ENCODE measurements around the gene XIRP1. TPM values are rescaled to one million over a fixed set of nuclear protein-coding genes. Genes with fewer than 3 reads are reported as not detected.

The XIRP1 gene
- total RNA-seq, 4 donors from 2014 or later: 0.06 to 0.07 TPM; not detected in 2

- peaks cover 29 to 43% of the 10 kb centered on the region in 2 donors for H3K4me1 ChIP-seq
- no peak for TF ChIP-seq POLR2A (IDR thresholded peaks at IDR 0.05)
- TF ChIP-seq, protein P1, sequence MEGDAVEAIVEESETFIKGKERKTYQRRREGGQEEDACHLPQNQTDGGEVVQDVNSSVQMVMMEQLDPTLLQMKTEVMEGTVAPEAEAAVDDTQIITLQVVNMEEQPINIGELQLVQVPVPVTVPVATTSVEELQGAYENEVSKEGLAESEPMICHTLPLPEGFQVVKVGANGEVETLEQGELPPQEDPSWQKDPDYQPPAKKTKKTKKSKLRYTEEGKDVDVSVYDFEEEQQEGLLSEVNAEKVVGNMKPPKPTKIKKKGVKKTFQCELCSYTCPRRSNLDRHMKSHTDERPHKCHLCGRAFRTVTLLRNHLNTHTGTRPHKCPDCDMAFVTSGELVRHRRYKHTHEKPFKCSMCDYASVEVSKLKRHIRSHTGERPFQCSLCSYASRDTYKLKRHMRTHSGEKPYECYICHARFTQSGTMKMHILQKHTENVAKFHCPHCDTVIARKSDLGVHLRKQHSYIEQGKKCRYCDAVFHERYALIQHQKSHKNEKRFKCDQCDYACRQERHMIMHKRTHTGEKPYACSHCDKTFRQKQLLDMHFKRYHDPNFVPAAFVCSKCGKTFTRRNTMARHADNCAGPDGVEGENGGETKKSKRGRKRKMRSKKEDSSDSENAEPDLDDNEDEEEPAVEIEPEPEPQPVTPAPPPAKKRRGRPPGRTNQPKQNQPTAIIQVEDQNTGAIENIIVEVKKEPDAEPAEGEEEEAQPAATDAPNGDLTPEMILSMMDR (IDR thresholded peaks at IDR 0.05): no peak
- DNase-seq: no peak
- H3K36me3 ChIP-seq: no peaks in the 10 kb centered on the region
- H3K27ac ChIP-seq: peak overlapping the region; percentile 96 to 99
- no peaks in the 10 kb centered on the region for H3K27me3 ChIP-seq
- H3K4me3 ChIP-seq: no peak overlapping the region
- no peaks in the 10 kb centered on the region for H3K9me3 ChIP-seq
- intact Hi-C loops (cut with DNase I; ENCODE audit: low total_unique reads): no loop called here
These were observed 43.3 kb downstream of the XIRP1 start for GRCh38 chr3:39149059-39149455.

DNA sequence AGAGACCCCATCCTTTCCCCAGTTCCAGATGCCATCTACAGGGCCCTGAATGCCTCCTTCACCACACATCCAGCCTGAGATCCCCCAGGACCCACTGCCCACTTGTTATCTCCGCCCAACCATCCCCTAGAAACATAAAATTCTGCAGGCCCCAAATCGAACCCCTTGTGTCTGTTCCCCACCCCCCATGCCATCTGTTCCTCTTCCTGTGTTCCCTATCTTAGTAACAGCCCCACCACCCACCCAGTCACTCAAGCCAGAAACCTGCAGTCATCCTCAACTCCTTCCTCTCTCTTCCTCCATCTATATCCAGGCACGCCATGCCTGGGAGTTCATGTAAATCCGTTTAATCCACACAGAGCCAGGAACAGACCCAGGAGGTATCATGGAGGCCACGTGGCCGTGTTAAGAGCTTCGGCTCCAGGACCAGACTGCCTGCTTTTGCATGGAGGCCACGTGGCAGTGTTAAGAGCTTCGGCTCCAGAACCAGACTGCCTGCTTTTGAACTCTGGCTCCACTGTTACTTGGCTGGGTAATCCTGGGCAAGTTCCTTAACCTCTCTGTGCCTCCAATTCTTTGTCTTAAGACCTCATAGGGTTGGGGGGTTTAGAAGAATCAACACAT lies 43.8 kb downstream of the XIRP1 start:
- Histone ChIP-seq H3K4me3 (no peak overlapping the region), H3K27me3 (no peaks in the 10 kb centered on the region), H3K4me1 (peaks cover 29 to 43% of the 10 kb centered on the region in 2 donors), H3K9me3 (no peaks in the 10 kb centered on the region), H3K27ac (peak overlapping the region; percentile 96 to 99), H3K36me3 (no peaks in the 10 kb centered on the region)
- no peak for DNase-seq
- no peak for TF ChIP-seq POLR2A (IDR thresholded peaks at IDR 0.05)
- intact Hi-C loops (cut with DNase I; ENCODE audit: low total_unique reads): no loop called here

DNA sequence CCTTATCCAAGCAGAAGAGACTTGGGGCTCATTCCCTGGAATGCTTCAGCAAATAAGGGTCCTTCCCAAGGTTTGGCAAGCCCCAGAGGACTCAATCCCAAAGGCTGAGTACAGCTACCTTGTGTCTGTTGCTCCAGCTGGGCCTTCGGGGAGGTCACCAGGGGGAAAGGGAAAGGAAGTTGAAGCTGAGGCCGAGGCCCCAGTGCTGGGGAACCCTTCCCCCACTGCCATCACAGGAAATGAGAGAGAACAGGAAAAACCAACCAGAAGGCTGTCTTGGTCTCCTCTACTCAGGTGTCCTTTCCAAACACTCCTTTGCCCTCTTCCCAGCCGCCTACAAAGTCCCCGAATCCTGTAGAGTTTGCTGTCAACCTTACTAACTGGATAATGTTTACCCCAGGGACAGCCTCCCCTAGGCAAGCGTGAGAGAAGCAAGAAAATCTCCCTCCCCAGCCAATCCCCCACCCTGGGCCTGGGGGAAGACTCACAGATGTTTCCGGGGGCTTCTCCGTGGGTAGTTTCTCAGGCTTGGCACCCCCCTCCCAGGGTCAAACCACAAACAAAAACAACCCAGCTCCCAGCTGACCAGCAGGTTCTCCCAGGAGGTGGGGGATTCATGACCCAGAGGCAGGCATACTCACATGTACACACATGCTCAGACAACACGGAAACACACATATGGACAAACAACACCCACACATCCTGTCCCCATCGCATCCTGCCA lies 44.5 kb downstream of the XIRP1 start:
- Histone ChIP-seq H3K9me3 (no peaks in the 10 kb centered on the region), H3K4me1 (peaks cover 29 to 43% of the 10 kb centered on the region in 2 donors), H3K4me3 (peak overlapping the region in 1 of 2 donors; percentile 3), H3K36me3 (no peaks in the 10 kb centered on the region), H3K27me3 (no peaks in the 10 kb centered on the region), H3K27ac (peak overlapping the region; percentile 96 to 99)
- intact Hi-C loops (cut with DNase I; ENCODE audit: low total_unique reads): no loop called here
- TF ChIP-seq, protein P1 (IDR thresholded peaks at IDR 0.05): no peak
- TF ChIP-seq POLR2A (IDR thresholded peaks at IDR 0.05): no peak
- no peak for DNase-seq

DNA sequence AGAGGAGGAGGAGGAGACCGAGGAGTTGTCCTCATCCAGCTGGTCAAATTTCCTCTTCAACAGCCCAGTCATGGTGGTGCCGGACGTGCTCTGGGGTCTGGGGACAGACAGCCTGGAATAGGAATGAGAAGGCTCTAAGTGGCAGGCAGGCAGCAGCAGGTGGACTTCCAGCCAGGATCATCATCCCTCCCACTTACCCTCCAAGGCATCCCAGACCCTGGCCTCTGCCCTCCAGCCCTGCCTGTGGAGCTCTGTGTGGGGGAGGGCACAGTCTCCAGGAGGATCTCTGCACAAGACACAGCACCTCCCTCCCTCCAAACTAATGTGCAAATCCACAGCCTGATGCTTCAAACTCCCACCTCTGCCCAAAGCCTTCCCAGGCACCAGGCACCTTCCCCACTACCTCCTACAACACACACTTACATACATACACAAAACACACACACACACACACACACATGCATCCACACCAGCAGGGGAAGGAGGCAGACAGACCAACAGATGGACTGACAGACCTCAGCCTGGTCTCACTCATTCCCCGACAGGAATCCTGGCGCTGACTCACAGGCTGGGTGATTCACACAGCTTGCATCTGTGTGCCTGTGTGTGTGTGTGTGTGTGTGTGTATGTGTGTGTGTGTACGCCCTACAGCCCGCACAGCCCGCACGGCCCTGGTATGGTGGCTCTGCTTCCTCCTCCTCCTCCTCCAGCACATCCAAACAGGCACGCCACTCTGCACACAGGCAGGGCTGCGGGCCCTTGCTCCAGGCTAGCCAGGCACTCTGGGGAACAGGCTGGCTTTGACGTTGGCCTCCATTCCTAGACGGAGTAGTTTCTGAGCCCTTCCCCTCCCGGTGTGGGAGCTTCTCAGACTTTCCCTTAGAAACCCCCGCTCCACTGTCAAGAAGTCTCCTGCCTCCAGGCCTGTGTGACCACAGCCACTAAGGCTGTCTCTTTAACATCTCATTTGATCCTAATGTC lies 45.5 kb downstream of the XIRP1 start:
- peak; percentile 76 to 91 for DNase-seq
- Histone ChIP-seq H3K27ac (peak overlapping the region; percentile 96 to 99), H3K4me3 (peak overlapping the region in 1 of 2 donors; percentile 3), H3K9me3 (no peaks in the 10 kb centered on the region), H3K36me3 (no peaks in the 10 kb centered on the region), H3K27me3 (no peaks in the 10 kb centered on the region), H3K4me1 (peaks cover 29 to 45% of the 10 kb centered on the region in 2 donors)
- TF ChIP-seq, protein P1 (IDR thresholded peaks at IDR 0.05): no peak
- no peak for TF ChIP-seq POLR2A (IDR thresholded peaks at IDR 0.05)
- intact Hi-C loops (cut with DNase I; ENCODE audit: low total_unique reads): no loop called here

DNA sequence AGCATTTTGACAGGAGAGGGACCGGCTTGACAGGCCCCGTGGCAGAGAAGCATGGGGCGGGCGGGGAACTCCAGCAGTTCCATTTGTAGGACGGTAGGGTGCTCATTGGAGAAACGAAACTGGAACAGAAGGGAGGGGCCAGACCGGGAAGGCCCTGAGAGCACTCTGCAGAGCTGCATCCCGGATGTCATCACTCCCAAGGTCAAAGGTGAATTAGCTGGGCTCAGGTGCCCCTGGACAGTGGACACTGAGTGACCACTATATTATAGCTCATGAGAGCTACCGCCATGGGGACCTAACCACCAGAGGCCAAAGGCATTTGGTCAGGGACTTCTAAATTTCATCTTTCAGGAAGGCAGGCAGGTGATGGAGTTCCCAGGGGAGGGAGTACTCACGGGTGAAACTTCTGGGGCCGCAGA lies 46.3 kb downstream of the XIRP1 start:
- no peaks in the 10 kb centered on the region for H3K9me3 ChIP-seq
- no peaks in the 10 kb centered on the region for H3K36me3 ChIP-seq
- TF ChIP-seq, protein P1 (IDR thresholded peaks at IDR 0.05): no peak
- no peak for TF ChIP-seq POLR2A (IDR thresholded peaks at IDR 0.05)
- H3K4me3 ChIP-seq: no peak overlapping the region
- no peak for DNase-seq
- H3K27me3 ChIP-seq: no peaks in the 10 kb centered on the region
- peaks cover 29 to 53% of the 10 kb centered on the region in 2 donors for H3K4me1 ChIP-seq
- intact Hi-C loops (cut with DNase I; ENCODE audit: low total_unique reads): no loop called here
- H3K27ac ChIP-seq: peak overlapping the region; percentile 96 to 99

Measured in uterus (tissue), 4 donors.